ENCODE results near the gene KRT31.
"Not testable (repeated sequence)": the region's sequence is repeated elsewhere in the genome, so short reads cannot be mapped to it uniquely, and the experiment has no call there.

Gene KRT31

GRCh38 chr17:41417127-41417526 is 19.7 kb upstream of the KRT31 start:
- no peak for DNase-seq

GRCh38 chr17:41416479-41416878 is 19.1 kb upstream of the KRT31 start:
- DNase-seq, result no peak

- DNase-seq, result peak; percentile 85
Measured at GRCh38 chr17:41415833-41416335, 18.5 kb upstream of the KRT31 start.

- DNase-seq, result no peak
Measured at GRCh38 chr17:41415411-41415810, 18.0 kb upstream of the KRT31 start.

GRCh38 chr17:41413982-41414381 is 16.6 kb upstream of the KRT31 start:
- DNase-seq, result no peak

GRCh38 chr17:41413353-41413957 is 16.0 kb upstream of the KRT31 start:
- peak; percentile 45 for DNase-seq

- DNase-seq, result no peak
Measured at GRCh38 chr17:41411072-41411840, 13.8 kb upstream of the KRT31 start.

- no peak for DNase-seq
Measured at GRCh38 chr17:41407226-41407625, 9.8 kb upstream of the KRT31 start.

GRCh38 chr17:41406205-41406604 is 8.8 kb upstream of the KRT31 start:
- no peak for DNase-seq

GRCh38 chr17:41404024-41404671 is 6.7 kb upstream of the KRT31 start:
- DNase-seq, result peak; percentile 99

- no peak for DNase-seq
Measured at GRCh38 chr17:41403404-41404023, 6.1 kb upstream of the KRT31 start.

GRCh38 chr17:41402161-41402560 is 4.8 kb upstream of the KRT31 start:
- DNase-seq, result peak; percentile 42

- DNase-seq, result no peak
Measured at GRCh38 chr17:41396340-41396739, 1.1 kb downstream of the KRT31 start.

GRCh38 chr17:41395611-41396010 is 1.8 kb downstream of the KRT31 start:
- no peak for DNase-seq

GRCh38 chr17:41395044-41395443 is 2.4 kb downstream of the KRT31 start:
- not testable (repeated sequence) for DNase-seq

- DNase-seq, result peak; percentile 31
Measured at GRCh38 chr17:41394254-41394996, 3.0 kb downstream of the KRT31 start.

- no peak for DNase-seq
Measured at GRCh38 chr17:41393826-41394225, 3.6 kb downstream of the KRT31 start.

GRCh38 chr17:41393294-41393693 is 4.1 kb downstream of the KRT31 start:
- no peak for DNase-seq

- peak; percentile 65 for DNase-seq
Measured at GRCh38 chr17:41392278-41392677, 5.1 kb downstream of the KRT31 start.

- DNase-seq, result no peak
Measured at GRCh38 chr17:41391535-41391934, 5.9 kb downstream of the KRT31 start.

- no peak for DNase-seq
Measured at GRCh38 chr17:41390411-41390938, 6.9 kb downstream of the KRT31 start.

- DNase-seq, result no peak
Measured at GRCh38 chr17:41387670-41388069, 9.7 kb downstream of the KRT31 start.

All from EL (cell line).